ENCODE results near the gene BPIFB1.

Gene BPIFB1

DNA sequence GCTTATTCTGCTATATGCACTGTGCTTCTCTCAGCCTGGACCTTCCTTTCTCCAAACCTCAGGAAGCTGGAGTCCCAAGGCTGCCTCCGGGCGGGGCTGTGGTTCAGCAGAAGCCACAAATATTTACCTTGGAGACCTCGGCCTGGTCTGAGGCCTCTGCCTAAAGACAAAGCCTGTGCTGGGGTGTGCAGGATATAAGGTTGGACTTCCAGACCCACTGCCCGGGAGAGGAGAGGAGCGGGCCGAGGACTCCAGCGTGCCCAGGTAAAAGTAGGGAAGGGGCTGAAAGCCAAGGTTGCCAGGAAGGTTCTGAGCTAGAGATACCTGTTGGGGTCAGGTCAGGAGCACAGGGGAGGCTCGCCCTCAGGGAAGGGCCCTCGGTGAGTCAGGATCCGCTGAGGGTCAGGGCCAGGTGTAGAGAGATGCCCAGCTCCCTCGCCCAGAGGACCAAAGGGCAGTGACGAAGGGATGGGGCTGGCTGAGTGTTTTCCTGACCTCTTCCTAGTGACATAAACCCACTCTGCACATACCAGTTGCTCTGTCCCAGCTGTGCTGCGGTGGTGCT lies at the start of gene BPIFB1:
Gene BPIFB1, plus strand, starts transcription at position 224 of the 565 bp plus-strand sequence. CDS start 2,860 bp downstream, outside the sequence.
- DNase-seq (ENCODE audit: low read depth): no peak

DNA sequence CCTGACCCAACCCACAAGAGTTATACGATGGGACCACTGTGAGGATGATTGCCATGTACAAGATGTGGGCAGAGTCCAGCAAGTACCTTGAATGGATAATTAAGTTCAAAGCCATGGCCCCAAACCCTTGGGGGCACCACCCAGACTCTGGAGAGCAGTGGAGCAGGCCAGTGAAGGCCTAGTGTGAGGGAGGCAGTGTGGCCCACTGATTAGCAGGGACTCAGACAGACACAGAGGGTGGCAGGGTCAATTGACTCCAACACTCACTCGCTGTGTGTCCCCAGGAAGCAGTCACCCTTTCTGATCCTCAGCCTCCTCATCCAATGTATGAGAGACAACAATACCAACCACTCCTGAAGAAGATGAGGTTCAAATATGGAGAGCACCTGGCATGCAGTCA lies 49.0 kb upstream of the BPIFB1 start:
- DNase-seq (ENCODE audit: low read depth): no peak

- no peak for DNase-seq (ENCODE audit: low read depth)
Measured at GRCh38 chr20:33235696-33236095, 47.3 kb upstream of the BPIFB1 start, which contains the start of gene BPIFA1. Gene BPIFA1, plus strand, starts transcription at chr20:33235996. Its CDS starts 1,716 bp downstream, at chr20:33237712.

DNA sequence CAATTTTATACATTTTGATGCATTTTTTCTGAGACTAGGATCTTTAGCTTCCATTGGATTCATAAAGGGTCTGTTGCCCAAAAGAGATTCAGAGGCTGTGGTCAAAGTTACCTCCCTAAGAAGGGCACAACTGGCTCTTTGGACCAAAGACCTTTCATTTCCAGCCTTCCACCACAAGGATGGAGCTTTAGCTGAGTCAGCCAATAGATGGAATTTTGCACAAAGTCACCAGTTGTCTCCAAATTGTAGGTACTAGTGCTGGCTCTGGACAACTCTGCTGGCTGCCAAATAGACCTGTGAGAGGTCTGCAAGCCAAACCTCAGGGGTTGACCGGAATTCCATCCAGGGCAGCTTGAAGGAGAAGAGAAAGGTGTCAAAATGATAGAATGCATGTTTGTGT lies 46.7 kb upstream of the BPIFB1 start:
- DNase-seq (ENCODE audit: low read depth): no peak

DNA sequence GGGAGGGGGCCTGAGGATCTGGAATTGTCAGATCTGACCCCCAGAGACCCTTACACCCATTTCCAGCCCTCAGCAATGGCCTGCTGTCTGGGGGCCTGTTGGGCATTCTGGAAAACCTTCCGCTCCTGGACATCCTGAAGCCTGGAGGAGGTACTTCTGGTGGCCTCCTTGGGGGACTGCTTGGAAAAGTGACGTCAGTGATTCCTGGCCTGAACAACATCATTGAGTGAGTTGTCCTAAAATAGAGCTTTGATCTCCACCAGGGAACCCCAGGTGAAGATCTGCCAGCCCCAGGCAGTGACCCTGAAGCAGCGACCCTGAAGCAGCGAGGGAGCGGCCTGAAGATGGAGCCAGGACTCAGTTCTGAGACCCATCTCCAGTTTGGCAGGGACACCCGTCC lies 45.0 kb upstream of the BPIFB1 start:
- no peak for DNase-seq (ENCODE audit: low read depth)

GRCh38 chr20:33239418-33239817 lies 43.6 kb upstream of the BPIFB1 start:
- no peak for DNase-seq (ENCODE audit: low read depth)

- DNase-seq (ENCODE audit: low read depth): no peak
Measured at GRCh38 chr20:33239979-33240736, 42.9 kb upstream of the BPIFB1 start.

- DNase-seq (ENCODE audit: low read depth): no peak
Measured at GRCh38 chr20:33240923-33241322, 42.1 kb upstream of the BPIFB1 start.

- DNase-seq (ENCODE audit: low read depth): no peak
Measured at GRCh38 chr20:33242319-33243100, 40.5 kb upstream of the BPIFB1 start.

DNA sequence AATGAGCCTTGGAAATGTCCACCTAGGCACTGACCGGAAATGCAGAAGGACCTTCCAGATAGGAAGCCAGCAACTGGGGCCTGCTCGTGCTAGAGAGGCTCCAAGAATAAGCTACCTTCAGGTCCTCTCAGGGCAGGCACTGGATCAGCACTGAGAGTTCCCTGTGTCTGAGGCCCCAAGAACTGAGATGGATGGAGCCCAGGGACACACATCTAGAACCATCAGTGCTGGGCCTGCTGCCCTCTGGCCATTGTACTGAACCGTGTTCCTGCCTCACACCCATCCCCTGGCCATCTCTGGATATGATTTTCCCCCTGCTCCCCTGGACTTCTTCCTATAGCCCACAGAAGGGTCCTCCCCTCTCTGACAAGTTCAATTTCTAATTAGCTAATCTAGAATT lies 36.9 kb upstream of the BPIFB1 start:
- DNase-seq (ENCODE audit: low read depth): no peak

GRCh38 chr20:33249456-33249855 lies 33.6 kb upstream of the BPIFB1 start:
- no peak for DNase-seq (ENCODE audit: low read depth)

- DNase-seq (ENCODE audit: low read depth): no peak
Measured at GRCh38 chr20:33250666-33251065, 32.3 kb upstream of the BPIFB1 start.

- DNase-seq (ENCODE audit: low read depth): no peak
Measured at GRCh38 chr20:33251496-33251895, 31.5 kb upstream of the BPIFB1 start.

- no peak for DNase-seq (ENCODE audit: low read depth)
Measured at GRCh38 chr20:33252460-33252859, 30.6 kb upstream of the BPIFB1 start.

DNA sequence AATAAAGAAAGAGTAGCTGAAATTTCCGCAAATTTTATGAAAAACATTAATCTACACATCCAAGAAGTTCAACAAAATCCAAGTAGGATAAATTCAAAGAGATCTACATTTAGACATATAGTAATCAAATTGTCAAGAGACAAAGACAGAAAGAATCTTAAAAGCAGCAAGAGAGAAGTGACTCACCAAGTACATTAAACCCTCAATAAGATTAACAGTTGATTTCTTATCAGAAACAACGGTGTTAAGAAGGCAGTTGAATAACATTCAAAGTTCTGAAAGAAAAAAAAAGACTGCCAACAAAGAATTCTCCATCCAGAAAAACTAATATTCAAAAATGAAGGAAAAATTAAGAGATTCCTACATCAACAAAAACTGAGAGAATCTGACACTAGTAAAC lies 28.0 kb upstream of the BPIFB1 start:
- DNase-seq (ENCODE audit: low read depth): no peak

DNA sequence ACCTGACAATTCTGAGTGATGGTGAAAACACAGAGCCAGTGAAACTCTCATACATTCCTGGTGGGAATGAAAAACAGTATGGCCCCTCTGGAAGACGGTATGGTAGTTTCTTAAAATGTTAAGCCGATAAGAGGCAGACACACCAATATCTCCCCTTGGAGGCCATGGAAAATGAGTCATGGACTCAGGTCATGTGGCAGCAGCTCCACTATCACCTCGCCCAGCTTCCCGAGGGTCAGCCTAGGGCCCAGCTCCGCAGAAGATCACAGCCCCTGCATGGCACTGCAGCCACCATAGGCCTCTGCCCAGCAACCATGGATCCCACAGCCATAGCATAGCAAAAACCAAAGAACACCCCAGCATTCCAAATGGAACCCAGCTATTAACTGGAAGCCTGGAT lies 25.8 kb upstream of the BPIFB1 start:
- DNase-seq (ENCODE audit: low read depth): no peak

DNA sequence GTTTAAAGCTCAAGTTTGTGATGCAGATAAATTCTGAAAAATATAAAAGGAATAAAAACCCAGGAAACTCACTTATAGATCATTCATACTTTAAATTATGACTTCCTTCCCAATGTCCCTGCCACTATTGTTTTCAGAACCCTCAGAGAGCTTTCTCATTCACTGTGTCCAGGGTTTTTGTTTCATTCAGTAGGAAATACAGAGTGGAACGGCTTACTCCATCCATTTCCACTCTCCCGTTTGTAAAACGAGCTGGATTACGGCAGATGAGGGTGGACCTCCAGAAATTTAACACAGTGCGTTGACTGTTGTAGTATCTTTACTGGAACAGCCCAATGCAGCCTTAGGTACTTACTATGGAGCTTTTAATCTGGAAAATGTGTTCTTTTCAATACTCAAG lies 23.6 kb upstream of the BPIFB1 start:
- DNase-seq (ENCODE audit: low read depth): no peak

GRCh38 chr20:33261465-33261864 lies 21.5 kb upstream of the BPIFB1 start:
- no peak for DNase-seq (ENCODE audit: low read depth)

GRCh38 chr20:33262658-33263065 lies 20.4 kb upstream of the BPIFB1 start:
- DNase-seq (ENCODE audit: low read depth): no peak

- DNase-seq (ENCODE audit: low read depth): no peak
Measured at GRCh38 chr20:33263784-33264183, 19.2 kb upstream of the BPIFB1 start.

- DNase-seq (ENCODE audit: low read depth): no peak
Measured at GRCh38 chr20:33267701-33268100, 15.3 kb upstream of the BPIFB1 start.

DNA sequence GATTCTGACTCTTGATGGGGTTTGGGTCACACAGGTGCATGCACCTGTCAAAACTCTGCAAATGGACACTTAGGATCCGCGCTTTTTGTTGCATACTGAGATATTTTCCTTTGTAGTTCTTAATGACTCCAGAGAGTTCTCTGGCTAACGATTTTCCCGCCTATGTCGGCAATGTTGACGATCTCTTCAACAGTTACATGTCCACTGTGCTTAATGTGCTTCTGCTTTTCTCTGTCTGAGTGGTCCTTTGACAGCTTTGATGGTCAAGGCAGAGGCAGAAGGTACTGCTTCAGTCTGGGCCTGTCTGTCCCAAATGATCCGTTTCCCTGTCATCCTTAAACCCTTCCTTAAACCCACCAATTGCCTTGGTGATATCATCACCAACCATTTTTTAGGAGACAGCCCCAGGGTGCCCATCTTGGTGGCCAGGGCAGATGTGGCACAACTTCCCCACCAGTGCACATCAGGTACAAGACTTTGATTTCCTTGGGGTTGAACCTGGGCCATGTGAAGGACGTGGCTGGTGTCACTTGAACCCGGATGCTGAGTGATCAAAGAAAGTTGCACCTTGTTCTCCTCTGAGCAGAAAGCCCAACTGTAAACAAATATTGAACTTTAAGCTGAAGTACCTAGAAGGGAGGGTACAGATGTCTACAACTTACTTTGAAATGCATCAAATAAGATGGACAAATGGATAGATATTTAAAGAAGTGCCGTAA lies 10.7 kb upstream of the BPIFB1 start:
- DNase-seq (ENCODE audit: low read depth): no peak

All from activated T-cell treated with anti-CD3 and anti-CD28 coated beads for 1 hour (primary cell).